ENCODE data around the gene STK26. TPM values are rescaled to one million over a fixed set of nuclear protein-coding genes. Genes with fewer than 3 reads are reported as not detected.

STK26 gene
- total RNA-seq, 1 experiment from 2014 or later = 30.5 TPM

GRCh38 chrX:132058975-132059374 is 35.9 kb downstream of the STK26 start:
- intact Hi-C loops (cut with micrococcal nuclease) = no loop called here
- Histone ChIP-seq H3K36me3 (ENCODE audit: control insufficient read depth in 1 of 2, insufficient read depth in 2 of 2, low read length in 2 of 2) (no peaks in the 10 kb centered on the region), H3K4me3 (replicated peaks in 1 of 2; ENCODE audit: low read depth in 1 of 2, low read length in 2 of 2) (no peak overlapping the region), H4K20me1 (ENCODE audit: insufficient read depth) (no peaks in the 10 kb centered on the region), H3K9me3 (ENCODE audit: control insufficient read depth in 1 of 2, insufficient read depth in 1 of 2, low read depth in 1 of 2, low read length in 2 of 2) (no peaks in the 10 kb centered on the region), H3K4me1 (ENCODE audit: control insufficient read depth in 1 of 2, insufficient read depth in 2 of 2, low read length in 2 of 2) (no peaks in the 10 kb centered on the region), H3K79me2 (ENCODE audit: insufficient read depth, low read length) (no peaks in the 10 kb centered on the region), H3K9ac (ENCODE audit: low read length) (no peak overlapping the region), H3K9me2 (ENCODE audit: insufficient read depth) (no peaks in the 10 kb centered on the region), H2AFZ (ENCODE audit: low read depth, low read length, poor library complexity, severe bottlenecking) (no peak overlapping the region), H3K27ac (ENCODE audit: low read depth, low read length) (no peak overlapping the region), H3K27me3 (ENCODE audit: insufficient read depth, low read length) (no peaks in the 10 kb centered on the region), H3K4me2 (ENCODE audit: low read length) (no peak overlapping the region)
- ChIA-PET POLR2A (no interaction called here), RAD21 (ENCODE audit: low non-redundant PET in 1 of 2, low total read pairs in 2 of 2, uncharacterized antibody in 2 of 2, unreplicated experiment in 2 of 2) (no interaction called here), CTCF (no interaction called here)
- DNase-seq (ENCODE audit: low read depth, low spot score) = no peak
- BruUV-seq (replicated peaks) = no TSS peak
- no peak for ATAC-seq
- TF ChIP-seq FOSL1 (IDR thresholded peaks at IDR 0.05; ENCODE audit: low read depth) = no peak
- no peak for TF ChIP-seq EZH2phosphoT487 (IDR thresholded peaks at IDR 0.05; ENCODE audit: borderline replicate concordance)
- TF ChIP-seq, protein P1, sequence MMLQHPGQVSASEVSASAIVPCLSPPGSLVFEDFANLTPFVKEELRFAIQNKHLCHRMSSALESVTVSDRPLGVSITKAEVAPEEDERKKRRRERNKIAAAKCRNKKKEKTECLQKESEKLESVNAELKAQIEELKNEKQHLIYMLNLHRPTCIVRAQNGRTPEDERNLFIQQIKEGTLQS (IDR thresholded peaks at IDR 0.05) = no peak
- no peak for TF ChIP-seq CTCF (IDR thresholded peaks at IDR 0.05 in 2 of 3, conservative IDR thresholded peaks at IDR 0.05 in 1 of 3; ENCODE audit: borderline replicate concordance in 1 of 3, insufficient read depth in 1 of 3, low read depth in 2 of 3, low read length in 2 of 3)

DNA sequence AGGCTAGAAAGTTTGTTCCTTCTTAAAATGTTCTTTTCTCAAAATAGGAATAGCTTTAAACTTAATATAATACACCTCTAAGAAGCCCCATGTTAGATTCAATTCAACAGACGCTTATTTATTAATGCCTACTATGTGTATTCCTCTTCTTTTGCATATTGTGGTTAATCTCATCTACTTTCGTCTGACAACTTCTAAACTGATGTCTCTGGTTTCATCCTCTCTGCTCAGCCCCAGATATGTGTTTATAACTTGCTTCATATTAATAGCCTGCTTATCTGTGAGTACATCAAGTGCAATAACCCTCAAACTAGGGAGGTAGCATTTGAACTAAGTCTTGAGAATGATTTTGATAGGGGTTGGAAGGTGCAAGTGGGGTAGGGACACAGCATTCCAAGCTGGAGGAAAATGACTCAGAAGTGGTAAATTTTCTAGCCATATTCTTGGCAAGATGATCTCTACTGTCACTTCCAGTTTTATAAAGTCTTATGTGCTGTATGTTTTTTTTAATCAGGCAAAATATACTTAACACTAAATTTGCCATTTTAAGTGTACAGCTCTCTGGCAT is 37.0 kb downstream of the STK26 start:
- BruUV-seq (replicated peaks) = no TSS peak
- intact Hi-C loops (cut with micrococcal nuclease) = no loop called here
- Histone ChIP-seq H3K27me3 (ENCODE audit: insufficient read depth, low read length) (no peaks in the 10 kb centered on the region), H3K79me2 (ENCODE audit: insufficient read depth, low read length) (no peaks in the 10 kb centered on the region), H3K27ac (ENCODE audit: low read depth, low read length) (no peak overlapping the region), H3K36me3 (ENCODE audit: control insufficient read depth in 1 of 2, insufficient read depth in 2 of 2, low read length in 2 of 2) (no peaks in the 10 kb centered on the region), H3K9me3 (ENCODE audit: control insufficient read depth in 1 of 2, insufficient read depth in 1 of 2, low read depth in 1 of 2, low read length in 2 of 2) (no peaks in the 10 kb centered on the region), H3K9me2 (ENCODE audit: insufficient read depth) (no peaks in the 10 kb centered on the region), H3K4me3 (replicated peaks in 1 of 2; ENCODE audit: low read depth in 1 of 2, low read length in 2 of 2) (no peak overlapping the region), H3K4me1 (ENCODE audit: control insufficient read depth in 1 of 2, insufficient read depth in 2 of 2, low read length in 2 of 2) (no peaks in the 10 kb centered on the region), H3K4me2 (ENCODE audit: low read length) (no peak overlapping the region), H2AFZ (ENCODE audit: low read depth, low read length, poor library complexity, severe bottlenecking) (no peak overlapping the region), H4K20me1 (ENCODE audit: insufficient read depth) (no peaks in the 10 kb centered on the region), H3K9ac (ENCODE audit: low read length) (no peak overlapping the region)
- no peak for DNase-seq (ENCODE audit: low read depth, low spot score)
- ChIA-PET RAD21 (ENCODE audit: low non-redundant PET in 1 of 2, low total read pairs in 2 of 2, uncharacterized antibody in 2 of 2, unreplicated experiment in 2 of 2) (no interaction called here), POLR2A (no interaction called here), CTCF (no interaction called here)
- no peak for ATAC-seq
- TF ChIP-seq ELF1 (IDR thresholded peaks at IDR 0.05; ENCODE audit: borderline replicate concordance, low read depth) (no peak), YY1 (IDR thresholded peaks at IDR 0.05; ENCODE audit: extremely low read depth, insufficient replicate concordance, low read depth, low read length) (no peak), ZNF274 (IDR thresholded peaks at IDR 0.05; ENCODE audit: low read depth, low read length) (no peak), EGR1 (IDR thresholded peaks at IDR 0.05; ENCODE audit: low read depth) (no peak), SP1 (IDR thresholded peaks at IDR 0.05; ENCODE audit: low read depth) (no peak), POLR2A (IDR thresholded peaks at IDR 0.05; ENCODE audit: borderline replicate concordance, extremely low read depth, insufficient read depth, insufficient read length) (no peak), JUND (IDR thresholded peaks at IDR 0.05) (no peak), FOSL1 (IDR thresholded peaks at IDR 0.05; ENCODE audit: low read depth) (no peak), POLR2AphosphoS5 (IDR thresholded peaks at IDR 0.05; ENCODE audit: low read depth, low read length) (no peak), CEBPB (IDR thresholded peaks at IDR 0.05; ENCODE audit: low read depth) (no peak), SIN3A (IDR thresholded peaks at IDR 0.05; ENCODE audit: low read depth) (no peak), CTCF (IDR thresholded peaks at IDR 0.05 in 2 of 3, conservative IDR thresholded peaks at IDR 0.05 in 1 of 3; ENCODE audit: borderline replicate concordance in 1 of 3, insufficient read depth in 1 of 3, low read depth in 2 of 3, low read length in 2 of 3) (no peak), ZFX (IDR thresholded peaks at IDR 0.05) (no peak), TCF7L2 (IDR thresholded peaks at IDR 0.05; ENCODE audit: borderline replicate concordance, extremely low read depth, insufficient read depth, insufficient read length) (no peak), SRF (IDR thresholded peaks at IDR 0.05; ENCODE audit: low read depth) (no peak)
- TF ChIP-seq, protein P2, sequence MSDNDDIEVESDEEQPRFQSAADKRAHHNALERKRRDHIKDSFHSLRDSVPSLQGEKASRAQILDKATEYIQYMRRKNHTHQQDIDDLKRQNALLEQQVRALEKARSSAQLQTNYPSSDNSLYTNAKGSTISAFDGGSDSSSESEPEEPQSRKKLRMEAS (IDR thresholded peaks at IDR 0.05) = no peak

All from HCT116 (cell line).